Measurements from ENCODE around the gene TPST2.
"Not testable (repeated sequence)": the region's sequence is repeated elsewhere in the genome, so short reads cannot be mapped to it uniquely, and the experiment has no call there.

TPST2 gene

GRCh38 chr22:26589845-26590736 lies at the start of gene TPST2:
Gene TPST2 (minus strand): TSS chr22:26590132. CDS start chr22:26541630, 48,502 bp downstream.
- DNase-seq (ENCODE audit: low read depth in 1 of 2, low spot score in 1 of 2), result peak; percentile 65 to 74

- DNase-seq (ENCODE audit: low read depth in 1 of 2, low spot score in 1 of 2), result no peak
Observed at GRCh38 chr22:26636296-26636695, 46.4 kb upstream of the TPST2 start.

- DNase-seq (ENCODE audit: low read depth in 1 of 2, low spot score in 1 of 2), result no peak
Observed at GRCh38 chr22:26635117-26635516, 45.2 kb upstream of the TPST2 start.

DNA sequence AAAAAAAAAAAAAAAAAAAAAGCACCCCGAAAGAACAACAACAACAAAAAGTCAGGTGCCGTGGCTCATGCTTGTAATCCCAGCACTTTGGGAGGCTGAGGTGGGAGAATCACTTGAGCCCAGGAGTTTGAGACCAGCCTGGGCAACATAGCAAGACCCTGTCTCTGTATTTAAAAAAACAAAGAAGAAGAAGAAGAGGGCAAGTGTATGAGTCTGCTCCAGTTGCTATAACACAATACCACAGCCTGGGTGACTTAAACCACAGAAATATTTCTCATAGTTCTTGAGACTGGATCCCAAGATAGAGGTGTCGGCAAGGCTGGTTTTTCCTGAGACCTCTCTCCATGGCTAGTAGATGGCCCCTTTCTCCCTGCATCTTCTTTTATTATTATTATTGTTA lies 44.3 kb upstream of the TPST2 start:
- DNase-seq (ENCODE audit: low read depth in 1 of 2, low spot score in 1 of 2), result no peak

GRCh38 chr22:26632422-26633155 lies 42.7 kb upstream of the TPST2 start:
- DNase-seq (ENCODE audit: low read depth in 1 of 2, low spot score in 1 of 2), result no peak

GRCh38 chr22:26631282-26631681 lies 41.4 kb upstream of the TPST2 start:
- DNase-seq (ENCODE audit: low read depth in 1 of 2, low spot score in 1 of 2), result no peak

GRCh38 chr22:26629988-26630761 lies 40.2 kb upstream of the TPST2 start:
- DNase-seq (ENCODE audit: low read depth in 1 of 2, low spot score in 1 of 2), result no peak

DNA sequence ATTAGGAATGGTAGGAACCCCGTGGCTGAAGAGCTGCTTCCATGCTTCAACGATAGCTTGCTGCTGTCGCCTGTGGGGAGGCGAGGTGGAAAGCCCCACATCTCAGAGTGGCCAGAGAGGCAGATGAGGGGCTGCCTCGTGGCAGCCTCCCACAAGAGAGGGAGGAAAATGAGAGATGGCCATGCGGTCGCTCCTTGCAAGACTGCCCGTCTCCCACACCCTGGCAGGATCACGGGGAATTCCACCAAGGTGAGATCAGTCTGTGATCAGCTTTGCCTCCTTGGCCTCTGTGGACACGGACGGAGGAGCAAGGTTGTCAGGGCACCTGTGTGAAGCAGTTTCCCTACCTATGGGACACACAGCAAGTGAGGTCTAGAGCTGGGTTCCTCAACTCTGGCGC lies 34.9 kb upstream of the TPST2 start:
- no peak for DNase-seq (ENCODE audit: low read depth in 1 of 2, low spot score in 1 of 2)

- no peak for DNase-seq (ENCODE audit: low read depth in 1 of 2, low spot score in 1 of 2)
Observed at GRCh38 chr22:26623984-26624383, 34.1 kb upstream of the TPST2 start.

- DNase-seq (ENCODE audit: low read depth in 1 of 2, low spot score in 1 of 2), result no peak
Observed at GRCh38 chr22:26621663-26622062, 31.7 kb upstream of the TPST2 start, which contains the start of gene CRYBA4. Gene CRYBA4 (plus strand): TSS chr22:26621963. CDS start chr22:26622597, 634 bp downstream.

DNA sequence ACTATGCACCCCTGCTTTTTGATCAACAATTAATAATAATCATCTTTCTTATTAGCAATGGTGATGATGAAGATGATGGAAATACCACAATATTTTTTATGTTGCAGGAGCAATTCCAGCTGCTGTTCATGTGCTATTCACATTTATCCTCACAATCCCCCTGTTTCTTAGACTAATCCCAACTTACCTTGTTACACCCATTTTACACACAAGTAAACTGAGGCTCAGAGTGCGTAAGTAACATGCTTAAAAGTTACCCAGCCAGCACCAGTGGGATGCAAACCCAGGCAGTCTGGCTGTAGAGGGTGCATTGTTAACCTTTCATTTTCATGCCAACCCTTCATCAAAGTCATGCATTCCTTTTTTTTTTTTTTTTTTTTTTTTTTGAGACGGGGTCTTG lies 30.3 kb upstream of the TPST2 start:
- DNase-seq (ENCODE audit: low read depth in 1 of 2, low spot score in 1 of 2), result no peak

GRCh38 chr22:26619510-26619909 lies 29.6 kb upstream of the TPST2 start:
- no peak for DNase-seq (ENCODE audit: low read depth in 1 of 2, low spot score in 1 of 2)

DNA sequence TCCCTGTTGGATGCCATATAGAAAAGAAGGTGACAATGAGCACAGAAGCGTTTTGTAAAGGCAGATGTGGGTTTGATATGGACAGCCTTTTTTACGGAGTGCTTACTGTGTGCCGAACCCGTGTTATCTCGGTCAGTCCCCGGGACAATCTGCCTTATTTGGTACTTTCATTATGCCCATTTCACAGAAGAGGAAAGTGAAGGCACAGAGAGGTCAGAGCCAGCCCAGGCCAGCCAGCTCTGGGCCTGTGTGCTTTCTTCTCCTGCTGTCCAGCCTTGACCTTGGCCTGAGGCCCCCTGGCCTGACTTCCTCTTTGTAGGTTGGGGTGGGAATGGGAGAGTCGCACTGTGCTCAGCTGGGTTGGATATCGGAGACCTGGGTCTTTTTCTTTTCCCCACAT lies 28.5 kb upstream of the TPST2 start:
- no peak for DNase-seq (ENCODE audit: low read depth in 1 of 2, low spot score in 1 of 2)

GRCh38 chr22:26617271-26618199 lies 27.6 kb upstream of the TPST2 start, which contains the start of gene CRYBB1:
Gene CRYBB1 (minus strand): TSS chr22:26618027. CDS start chr22:26616319, 1,708 bp downstream.
- DNase-seq (ENCODE audit: low read depth in 1 of 2, low spot score in 1 of 2), result no peak

- DNase-seq (ENCODE audit: low read depth in 1 of 2, low spot score in 1 of 2), result no peak
Observed at GRCh38 chr22:26616650-26617049, 26.7 kb upstream of the TPST2 start.

DNA sequence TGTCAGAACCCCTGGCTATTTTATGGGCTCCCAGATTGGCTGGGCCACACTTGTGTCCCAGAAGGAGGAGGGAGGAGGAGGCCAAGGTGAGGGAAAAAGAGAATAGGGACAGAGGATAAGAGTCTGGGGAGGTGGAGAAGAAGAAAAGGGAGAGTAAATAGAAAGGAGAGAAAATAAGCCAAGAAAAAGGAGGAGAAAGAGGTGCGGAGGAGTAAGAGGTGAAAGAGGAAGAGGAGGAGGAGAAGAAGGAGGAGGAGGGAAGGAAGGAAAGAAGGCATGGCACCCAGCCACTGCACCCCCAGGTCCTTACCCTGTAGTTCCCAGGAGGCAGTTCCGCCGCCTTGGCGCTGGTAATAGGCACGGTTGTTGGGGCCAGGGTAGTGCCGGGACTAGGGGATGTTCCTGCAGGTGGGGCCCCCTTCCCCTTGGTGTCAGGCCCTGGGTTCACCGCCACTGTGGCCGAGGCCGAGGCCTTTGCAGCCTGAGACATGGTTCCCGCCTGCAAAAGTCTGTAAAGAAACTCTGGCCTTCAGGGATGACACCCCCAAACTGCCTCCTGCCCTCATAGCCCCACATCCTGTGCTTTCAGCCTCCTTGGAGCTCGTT lies 26.0 kb upstream of the TPST2 start:
- no peak for DNase-seq (ENCODE audit: low read depth in 1 of 2, low spot score in 1 of 2)

DNA sequence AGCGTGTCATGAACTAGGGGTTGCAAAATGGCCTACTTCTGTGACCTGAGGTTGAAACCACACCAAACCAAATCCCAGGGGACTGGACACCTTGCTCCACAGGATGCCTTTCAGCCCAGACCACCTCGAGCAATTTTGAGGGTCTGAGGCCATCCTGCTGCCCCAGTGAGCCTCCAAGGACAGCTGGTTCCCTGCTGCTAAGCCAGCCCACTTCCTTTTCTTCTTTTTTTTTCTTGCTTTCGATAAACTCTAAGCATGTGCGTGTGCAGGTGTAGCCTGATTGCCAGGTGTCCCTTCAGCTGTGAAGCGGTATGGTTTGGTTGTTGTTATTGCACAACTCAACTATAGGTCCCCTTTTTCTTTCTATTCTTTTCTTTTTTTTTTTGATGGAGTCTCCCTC lies 25.2 kb upstream of the TPST2 start:
- no peak for DNase-seq (ENCODE audit: low read depth in 1 of 2, low spot score in 1 of 2)

GRCh38 chr22:26614322-26614721 lies 24.4 kb upstream of the TPST2 start:
- no peak for DNase-seq (ENCODE audit: low read depth in 1 of 2, low spot score in 1 of 2)

DNA sequence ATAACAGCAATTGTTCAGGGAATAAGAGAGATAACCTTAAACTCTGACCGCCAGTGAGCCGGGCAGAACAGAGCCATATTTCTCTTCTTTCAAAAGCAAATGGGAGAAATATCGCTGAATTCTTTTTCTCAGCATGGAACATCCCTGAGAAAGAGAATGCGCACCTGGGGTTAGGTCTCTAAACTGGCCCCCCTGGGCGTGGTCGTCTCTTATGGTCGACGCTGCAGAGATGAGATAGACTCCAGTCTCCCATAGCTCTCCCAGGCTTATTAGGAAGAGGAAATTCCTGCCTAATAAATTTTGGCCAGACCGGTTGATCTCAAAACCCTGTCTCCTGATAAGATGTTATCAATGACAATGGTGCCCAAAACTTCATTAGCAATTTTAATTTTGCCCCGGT lies 23.8 kb upstream of the TPST2 start:
- DNase-seq (ENCODE audit: low read depth in 1 of 2, low spot score in 1 of 2), result not testable (repeated sequence)

DNA sequence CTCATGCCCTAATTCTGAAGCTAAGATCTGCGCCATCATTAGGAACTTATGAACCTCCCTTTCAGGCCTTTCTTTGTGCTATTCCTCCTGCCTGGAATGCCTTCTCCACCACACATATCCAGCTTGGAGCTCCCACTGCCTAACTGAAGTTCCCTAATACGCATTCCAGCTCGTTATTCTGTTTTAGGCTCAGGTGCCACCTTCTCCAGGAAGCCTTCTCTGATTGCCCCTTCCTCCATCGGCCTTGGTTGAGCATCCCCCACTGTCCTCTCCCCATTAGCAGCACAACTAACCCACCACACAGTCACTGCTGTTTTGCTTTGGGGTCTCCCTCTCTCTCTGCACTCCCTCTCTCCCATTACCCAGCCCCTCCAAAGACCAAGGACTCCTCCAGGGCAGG lies 22.7 kb upstream of the TPST2 start:
- no peak for DNase-seq (ENCODE audit: low read depth in 1 of 2, low spot score in 1 of 2)

All from activated CD4-positive, alpha-beta T cell treated with anti-CD3 and anti-CD28 coated beads, Interleukin-2, amount 50 U/mL, for 24 hours (primary cell).